Thyroid gland (tissue), 4 donors: ENCODE results near the gene MAPK8. TPM values are rescaled to one million over a fixed set of nuclear protein-coding genes. Genes with fewer than 3 reads are reported as not detected.
A peak's percentile ranks its signal among the peaks of the same experiment; 100 is the strongest.

Experiments
- DNase-seq, 2 donors: peaks; one replicate each; pipeline ENCODE4 v3.0.0-alpha.2; 2019
- H3K27ac ChIP-seq, 3 donors: fragments of 200-600 bp; sonication (generic); 1 replicate in 2 of 3; 2 replicates in 1 of 3; pipeline ENCODE4 v1.5.1; 2016 to 2019; ENCODE audit warnings: mild to moderate bottlenecking in 1 of 3, moderate library complexity in 1 of 3
- H3K27me3 ChIP-seq: fragments of 200-600 bp; sonication (generic); one replicate; pipeline ENCODE4 v1.5.1; 2019
- H3K36me3 ChIP-seq, 2 donors: fragments of 200-600 bp; sonication (generic); one replicate each; pipeline ENCODE4 v1.5.1; 2016 to 2019
- H3K4me1 ChIP-seq, 2 donors: fragments of 200-600 bp; sonication (generic); one replicate each; pipeline ENCODE4 v1.5.1; 2017 to 2019
- H3K4me3 ChIP-seq, 3 donors: fragments of 200-600 bp; sonication (generic); replicated peaks in 1 of 3; 1 replicate in 2 of 3; 2 replicates in 1 of 3; pipeline ENCODE4 v1.5.1; 2016; ENCODE audit warnings: mild to moderate bottlenecking in 1 of 3
- H3K9me3 ChIP-seq: fragments of 200-600 bp; sonication (generic); one replicate; pipeline ENCODE4 v1.5.1; 2017
- POLR2A ChIP-seq, 2 donors: fragments of 450-650 bp; IDR thresholded peaks; one replicate each; pipeline ENCODE4 v1.6.1; 2017; ENCODE audit warnings: antibody characterized with exemption in 2 of 2, mild to moderate bottlenecking in 2 of 2, moderate library complexity in 1 of 2
- WGBS, 2 donors: methylation state at CpG; one replicate each; pipeline ENCODE4 v1.1.5; 2017; 5-methylcytosine and 5-hydroxymethylcytosine counted together
- intact Hi-C: fragments of 100-400 bp; cut with DNase I; formaldehyde crosslinking; loops from one replicate; pipeline ENCODE4 v1.15.1; 2023
- total RNA-seq, 4 donors: library from RNA; depleted of rRNA; stranded (reverse); fragments of >200 nt; gene quantifications; one replicate each; pipeline ENCODE4 v1.2.3, GENCODE V29; 2016
- TF ChIP-seq, protein P1 (sequence below), 6 experiments: fragments of 200-600 bp in 3 of 6; fragments of 450-650 bp in 3 of 6; sonication (generic) in 3 of 6; IDR thresholded peaks; one replicate each; pipeline ENCODE4 v1.5.1; 2016 to 2019; ENCODE audit warnings: antibody characterized with exemption in 6 of 6, mild to moderate bottlenecking in 2 of 6, inconsistent platforms in 1 of 6, moderate library complexity in 1 of 6

MAPK8 gene
- total RNA-seq, 4 donors from 2014 or later, result 76.2 to 165 (median 99.0) TPM

DNA sequence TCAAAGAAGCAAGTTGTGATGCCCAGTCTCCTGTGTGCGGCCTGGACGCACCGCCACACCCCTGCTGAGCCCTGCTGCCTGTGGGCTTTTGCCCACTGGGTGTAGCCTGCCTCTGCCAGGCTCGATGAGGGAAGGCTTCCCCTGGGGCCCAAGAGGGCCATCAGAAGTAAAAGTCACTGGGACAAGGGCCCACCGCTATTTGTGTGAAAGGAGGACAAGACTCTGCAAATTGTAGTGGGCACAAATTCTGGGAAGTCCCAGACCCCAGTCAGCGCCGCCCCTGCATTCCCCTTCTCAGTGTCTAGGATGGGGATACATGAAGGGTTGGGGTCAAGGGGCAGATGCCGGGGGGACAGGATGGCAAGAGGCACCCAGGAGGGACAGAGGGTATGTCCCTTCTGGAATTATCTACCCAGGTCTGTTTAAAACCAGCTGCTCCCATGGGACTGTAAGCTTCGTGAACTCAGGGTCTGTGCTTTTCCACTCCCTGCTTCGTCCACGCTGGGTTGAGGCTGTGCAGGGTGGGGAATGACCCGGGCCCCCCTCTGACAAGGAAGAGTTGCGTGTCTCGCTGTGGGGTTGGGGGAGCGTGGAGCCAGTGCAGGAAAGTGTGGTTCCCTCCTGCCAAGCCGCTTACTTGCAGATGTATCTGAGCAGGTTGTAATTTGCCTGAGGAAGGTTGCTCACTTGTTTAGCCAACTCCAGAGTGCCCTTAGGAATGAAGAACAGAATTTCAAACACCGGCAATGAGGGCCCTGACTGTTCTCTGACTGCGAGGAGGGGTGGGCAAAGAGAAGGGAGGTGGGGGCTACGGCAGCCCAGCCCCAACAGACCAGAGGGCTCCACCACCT, 147.2 kb downstream of the MAPK8 start:
- Histone ChIP-seq H3K36me3 (no peaks in the 10 kb centered on the region), H3K9me3 (no peaks in the 10 kb centered on the region), H3K4me1 (peaks cover 22 to 40% of the 10 kb centered on the region in 2 donors), H3K4me3 (no peak overlapping the region), H3K27ac (peak overlapping the region; percentile 53 to 73 (median 63)), H3K27me3 (no peaks in the 10 kb centered on the region)
- intact Hi-C loops, result no loop called here
- DNase-seq, result no peak
- TF ChIP-seq, protein P1, sequence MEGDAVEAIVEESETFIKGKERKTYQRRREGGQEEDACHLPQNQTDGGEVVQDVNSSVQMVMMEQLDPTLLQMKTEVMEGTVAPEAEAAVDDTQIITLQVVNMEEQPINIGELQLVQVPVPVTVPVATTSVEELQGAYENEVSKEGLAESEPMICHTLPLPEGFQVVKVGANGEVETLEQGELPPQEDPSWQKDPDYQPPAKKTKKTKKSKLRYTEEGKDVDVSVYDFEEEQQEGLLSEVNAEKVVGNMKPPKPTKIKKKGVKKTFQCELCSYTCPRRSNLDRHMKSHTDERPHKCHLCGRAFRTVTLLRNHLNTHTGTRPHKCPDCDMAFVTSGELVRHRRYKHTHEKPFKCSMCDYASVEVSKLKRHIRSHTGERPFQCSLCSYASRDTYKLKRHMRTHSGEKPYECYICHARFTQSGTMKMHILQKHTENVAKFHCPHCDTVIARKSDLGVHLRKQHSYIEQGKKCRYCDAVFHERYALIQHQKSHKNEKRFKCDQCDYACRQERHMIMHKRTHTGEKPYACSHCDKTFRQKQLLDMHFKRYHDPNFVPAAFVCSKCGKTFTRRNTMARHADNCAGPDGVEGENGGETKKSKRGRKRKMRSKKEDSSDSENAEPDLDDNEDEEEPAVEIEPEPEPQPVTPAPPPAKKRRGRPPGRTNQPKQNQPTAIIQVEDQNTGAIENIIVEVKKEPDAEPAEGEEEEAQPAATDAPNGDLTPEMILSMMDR (IDR thresholded peaks at IDR 0.05), result no peak
- TF ChIP-seq POLR2A (IDR thresholded peaks at IDR 0.05), result no peak
- 64 to 72% methylated on average over 16 to 19 of the region's 19 CpGs for WGBS, 2 donors

DNA sequence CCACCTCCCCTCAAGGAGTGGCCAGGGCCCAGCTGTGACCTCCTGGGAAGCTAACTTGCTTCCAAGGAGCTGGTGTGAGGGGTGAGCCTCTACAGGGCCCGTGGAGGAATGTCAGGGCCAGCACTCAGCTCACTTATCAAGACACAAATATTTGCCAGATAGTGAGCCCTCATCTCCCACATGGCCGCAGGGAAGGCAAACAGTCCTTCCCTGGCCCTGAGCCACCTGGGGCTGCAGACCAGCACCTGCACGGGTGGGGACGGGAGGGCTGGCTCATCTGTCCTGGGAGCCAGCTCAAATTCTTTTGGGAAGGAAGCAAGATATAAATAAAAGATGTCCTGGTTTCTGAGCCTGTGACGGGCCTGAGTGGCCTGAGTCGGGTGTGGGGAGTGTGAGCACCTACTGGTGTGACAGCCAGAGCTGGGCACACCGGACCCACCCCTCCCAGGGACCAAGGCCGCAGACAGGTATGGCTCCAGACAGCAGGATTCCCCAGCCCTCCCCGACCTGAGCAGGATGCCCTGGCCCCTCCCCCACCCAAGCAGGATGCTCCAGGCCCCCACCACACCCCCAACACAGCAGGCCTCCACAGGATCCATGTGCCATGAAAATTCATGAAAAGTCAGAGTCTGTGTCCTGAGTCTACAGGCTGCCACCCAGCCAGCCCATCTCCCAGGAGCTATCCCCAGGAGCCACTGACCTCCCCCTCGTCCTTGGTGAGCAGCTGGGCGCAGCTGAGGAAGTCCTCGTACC, 148.0 kb downstream of the MAPK8 start:
- H3K4me1 ChIP-seq, result peaks cover 22 to 40% of the 10 kb centered on the region in 2 donors
- TF ChIP-seq, protein P1 (IDR thresholded peaks at IDR 0.05), result no peak
- TF ChIP-seq POLR2A (IDR thresholded peaks at IDR 0.05), result no peak
- peak; percentile 52 to 64 for DNase-seq
- 38 to 62% methylated on average over 5 to 9 of the region's 12 CpGs for WGBS, 2 donors
- no peak overlapping the region for H3K4me3 ChIP-seq
- no peaks in the 10 kb centered on the region for H3K27me3 ChIP-seq
- intact Hi-C loops, result no loop called here
- H3K9me3 ChIP-seq, result no peaks in the 10 kb centered on the region
- no peaks in the 10 kb centered on the region for H3K36me3 ChIP-seq
- peak overlapping the region; percentile 53 to 73 (median 63) for H3K27ac ChIP-seq

DNA sequence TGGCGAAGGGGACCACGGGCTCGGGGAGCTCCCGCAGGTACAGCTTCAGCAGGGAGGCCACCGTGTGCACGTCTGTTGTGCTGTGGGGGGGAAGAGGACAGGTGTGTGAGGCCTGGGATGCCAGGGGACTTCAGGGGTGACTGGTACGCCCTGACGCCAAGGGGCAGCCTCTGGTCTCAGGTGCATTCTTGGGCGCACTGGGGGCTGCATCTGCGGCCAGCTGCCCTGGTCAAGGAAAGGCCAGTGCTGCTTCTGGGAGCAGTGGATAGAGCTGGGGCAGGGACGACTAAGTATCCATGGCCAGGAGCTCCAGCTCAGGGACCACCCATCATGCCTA, 148.5 kb downstream of the MAPK8 start:
- no peak overlapping the region for H3K4me3 ChIP-seq
- TF ChIP-seq POLR2A (IDR thresholded peaks at IDR 0.05), result no peak
- TF ChIP-seq, protein P1 (IDR thresholded peaks at IDR 0.05), result no peak

DNA sequence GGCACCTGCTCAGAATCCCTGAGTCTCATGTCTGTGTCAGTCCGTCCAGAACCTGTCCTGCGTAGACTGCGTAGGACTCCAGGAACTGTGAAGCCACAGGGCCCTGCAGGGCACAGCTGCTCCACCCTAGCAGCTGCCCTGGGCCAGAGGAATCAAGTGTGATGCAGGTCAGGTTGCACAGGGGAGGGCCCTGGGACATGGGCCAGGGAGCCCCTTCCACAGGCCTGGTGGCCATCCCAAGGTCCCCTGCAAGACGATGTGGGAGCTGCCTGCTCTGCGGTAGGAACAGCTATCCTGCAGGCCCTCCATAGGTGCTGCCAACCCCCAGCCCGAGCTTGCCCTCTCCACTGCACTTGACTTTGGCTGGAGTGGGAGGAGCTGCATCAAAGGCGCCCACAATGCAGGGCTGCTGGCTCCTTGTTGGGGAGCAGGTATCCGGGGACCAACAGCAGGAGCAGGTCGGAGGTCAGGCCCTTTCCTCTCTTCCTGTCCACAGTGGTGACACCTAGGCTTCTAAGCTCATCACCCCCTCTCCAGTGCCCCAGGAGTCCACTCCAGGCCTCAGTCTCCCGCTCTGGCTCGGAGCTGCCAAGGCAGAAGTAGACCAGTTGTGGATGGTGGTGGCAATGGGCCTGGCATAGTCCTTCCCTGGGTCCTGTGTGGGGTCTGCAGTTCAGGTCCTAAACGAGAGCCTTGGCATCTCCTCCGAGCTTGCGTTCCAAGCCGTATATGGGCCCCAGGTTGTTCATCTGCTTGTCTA, 149.1 kb downstream of the MAPK8 start:
- H3K4me1 ChIP-seq, result peaks cover 22 to 40% of the 10 kb centered on the region in 2 donors
- intact Hi-C loops, result no loop called here
- DNase-seq, result peak in 1 of 2 donors; percentile 35
- peak overlapping the region; percentile 24 to 53 (median 30) for H3K27ac ChIP-seq
- H3K27me3 ChIP-seq, result no peaks in the 10 kb centered on the region
- TF ChIP-seq POLR2A (IDR thresholded peaks at IDR 0.05), result no peak
- TF ChIP-seq, protein P1 (IDR thresholded peaks at IDR 0.05), result no peak
- 73% methylated on average over 10 of the region's 15 CpGs; no CpG with 5 or more reads in 1 of the 2 donors for WGBS, 2 donors
- no peak overlapping the region for H3K4me3 ChIP-seq
- no peaks in the 10 kb centered on the region for H3K9me3 ChIP-seq
- no peaks in the 10 kb centered on the region for H3K36me3 ChIP-seq

More for the DNA sequence above, 148.5 kb downstream of the MAPK8 start:
- H3K9me3 ChIP-seq, result no peaks in the 10 kb centered on the region
- intact Hi-C loops, result no loop called here
- no peaks in the 10 kb centered on the region for H3K27me3 ChIP-seq
- H3K4me1 ChIP-seq, result peaks cover 22 to 40% of the 10 kb centered on the region in 2 donors
- 84 to 100% methylated on average over 4 to 10 of the region's 11 CpGs for WGBS, 2 donors
- no peak for DNase-seq
- no peaks in the 10 kb centered on the region for H3K36me3 ChIP-seq
- peak overlapping the region in 2 of 3 donors; percentile 53 to 73 for H3K27ac ChIP-seq
